Peyer's patch (tissue), 4 donors: ENCODE data around the gene PASK. TPM values are rescaled to one million over a fixed set of nuclear protein-coding genes. Genes with fewer than 3 reads are reported as not detected.

ENCODE experiments used
- DNase-seq, 3 donors: peaks; one replicate each; pipeline ENCODE4 v3.0.0-alpha.2; 2017 to 2019
- H3K27ac ChIP-seq, 4 donors: fragments of 200-600 bp; sonication (generic); one replicate each; pipeline ENCODE4 v1.5.1; 2016 to 2019
- H3K27me3 ChIP-seq, 2 donors: fragments of 200-600 bp; sonication (generic); one replicate each; pipeline ENCODE4 v1.5.1; 2019
- H3K36me3 ChIP-seq, 3 donors: fragments of 200-600 bp; sonication (generic); one replicate each; pipeline ENCODE4 v1.5.1; 2016 to 2019
- H3K4me1 ChIP-seq, 4 donors: fragments of 200-600 bp; sonication (generic); one replicate each; pipeline ENCODE4 v1.5.1; 2016 to 2019
- H3K4me3 ChIP-seq, 4 donors: fragments of 200-600 bp; sonication (generic); 1 replicate in 3 of 4; 2 replicates in 1 of 4; pipeline ENCODE4 v1.5.1; 2016 to 2019; ENCODE audit warnings: mild to moderate bottlenecking in 1 of 4
- H3K9me3 ChIP-seq, 4 donors: fragments of 200-600 bp; sonication (generic); one replicate each; pipeline ENCODE4 v1.5.1; 2016 to 2019; ENCODE audit warnings: mild to moderate bottlenecking in 1 of 4
- POLR2A ChIP-seq, 2 donors: fragments of 450-650 bp; IDR thresholded peaks; one replicate each; pipeline ENCODE4 v1.5.1; 2017; ENCODE audit warnings: antibody characterized with exemption in 2 of 2, mild to moderate bottlenecking in 2 of 2, moderate library complexity in 2 of 2
- total RNA-seq, 4 donors: library from RNA; depleted of rRNA; stranded (reverse); fragments of >200 nt; gene quantifications; one replicate each; pipeline ENCODE4 v1.1.0, GENCODE V29; 2016
- TF ChIP-seq, protein P1 (sequence below), 6 experiments: fragments of 450-650 bp in 4 of 6; fragments of 200-600 bp in 2 of 6; sonication (generic) in 1 of 6; IDR thresholded peaks; one replicate each; pipeline ENCODE4 v1.5.1; 2017 to 2019; ENCODE audit warnings: antibody characterized with exemption in 6 of 6, mild to moderate bottlenecking in 3 of 6, moderate library complexity in 1 of 6

Gene PASK
- total RNA-seq, 4 donors from 2014 or later, result 12.1 to 790 (median 26.7) TPM

DNA sequence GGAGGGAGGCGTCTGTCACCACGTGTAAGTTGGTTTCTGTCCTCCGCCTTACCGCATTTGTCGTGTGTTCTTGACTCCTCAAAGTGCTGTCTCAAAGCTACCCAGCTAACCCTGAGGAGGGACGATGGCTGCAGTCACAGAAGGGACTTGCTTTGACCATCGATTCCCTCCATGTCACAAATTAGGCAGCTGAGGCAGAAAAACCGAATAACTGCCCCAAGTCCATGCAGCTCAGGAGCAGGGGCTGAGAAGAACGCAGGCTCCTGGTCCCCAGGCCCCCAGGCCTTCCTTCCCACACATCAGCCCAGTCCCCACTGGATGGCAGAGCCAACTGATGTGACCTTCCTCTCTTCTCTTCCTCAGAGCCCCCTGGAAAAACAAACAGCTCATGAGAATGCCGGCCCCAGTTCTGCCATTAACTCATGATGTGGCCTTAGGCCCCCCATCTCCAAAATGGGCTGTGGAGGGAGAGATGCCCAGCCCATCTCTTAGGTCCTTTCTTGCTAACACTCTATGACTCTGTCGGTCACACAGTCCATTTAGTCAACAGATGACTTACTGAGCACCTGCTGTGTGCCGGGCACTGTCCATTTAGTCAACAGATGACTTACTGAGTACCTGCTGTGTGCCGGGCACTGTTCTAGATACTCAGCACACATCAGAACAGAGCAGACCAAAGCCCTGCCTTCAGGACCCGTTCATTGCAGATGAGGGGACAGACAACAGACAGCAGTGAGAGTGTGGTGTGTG lies 66.8 kb downstream of the PASK start:
- DNase-seq, result peak in 1 of 3 donors; percentile 36
- TF ChIP-seq, protein P1, sequence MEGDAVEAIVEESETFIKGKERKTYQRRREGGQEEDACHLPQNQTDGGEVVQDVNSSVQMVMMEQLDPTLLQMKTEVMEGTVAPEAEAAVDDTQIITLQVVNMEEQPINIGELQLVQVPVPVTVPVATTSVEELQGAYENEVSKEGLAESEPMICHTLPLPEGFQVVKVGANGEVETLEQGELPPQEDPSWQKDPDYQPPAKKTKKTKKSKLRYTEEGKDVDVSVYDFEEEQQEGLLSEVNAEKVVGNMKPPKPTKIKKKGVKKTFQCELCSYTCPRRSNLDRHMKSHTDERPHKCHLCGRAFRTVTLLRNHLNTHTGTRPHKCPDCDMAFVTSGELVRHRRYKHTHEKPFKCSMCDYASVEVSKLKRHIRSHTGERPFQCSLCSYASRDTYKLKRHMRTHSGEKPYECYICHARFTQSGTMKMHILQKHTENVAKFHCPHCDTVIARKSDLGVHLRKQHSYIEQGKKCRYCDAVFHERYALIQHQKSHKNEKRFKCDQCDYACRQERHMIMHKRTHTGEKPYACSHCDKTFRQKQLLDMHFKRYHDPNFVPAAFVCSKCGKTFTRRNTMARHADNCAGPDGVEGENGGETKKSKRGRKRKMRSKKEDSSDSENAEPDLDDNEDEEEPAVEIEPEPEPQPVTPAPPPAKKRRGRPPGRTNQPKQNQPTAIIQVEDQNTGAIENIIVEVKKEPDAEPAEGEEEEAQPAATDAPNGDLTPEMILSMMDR (IDR thresholded peaks at IDR 0.05), result no peak
- no peak for TF ChIP-seq POLR2A (IDR thresholded peaks at IDR 0.05)
- Histone ChIP-seq H3K36me3 (peaks cover 0 to 22% (median 0%) of the 10 kb centered on the region in 3 donors), H3K4me1 (no peaks in the 10 kb centered on the region), H3K4me3 (no peak overlapping the region), H3K27ac (no peak overlapping the region), H3K9me3 (no peaks in the 10 kb centered on the region), H3K27me3 (no peaks in the 10 kb centered on the region)

DNA sequence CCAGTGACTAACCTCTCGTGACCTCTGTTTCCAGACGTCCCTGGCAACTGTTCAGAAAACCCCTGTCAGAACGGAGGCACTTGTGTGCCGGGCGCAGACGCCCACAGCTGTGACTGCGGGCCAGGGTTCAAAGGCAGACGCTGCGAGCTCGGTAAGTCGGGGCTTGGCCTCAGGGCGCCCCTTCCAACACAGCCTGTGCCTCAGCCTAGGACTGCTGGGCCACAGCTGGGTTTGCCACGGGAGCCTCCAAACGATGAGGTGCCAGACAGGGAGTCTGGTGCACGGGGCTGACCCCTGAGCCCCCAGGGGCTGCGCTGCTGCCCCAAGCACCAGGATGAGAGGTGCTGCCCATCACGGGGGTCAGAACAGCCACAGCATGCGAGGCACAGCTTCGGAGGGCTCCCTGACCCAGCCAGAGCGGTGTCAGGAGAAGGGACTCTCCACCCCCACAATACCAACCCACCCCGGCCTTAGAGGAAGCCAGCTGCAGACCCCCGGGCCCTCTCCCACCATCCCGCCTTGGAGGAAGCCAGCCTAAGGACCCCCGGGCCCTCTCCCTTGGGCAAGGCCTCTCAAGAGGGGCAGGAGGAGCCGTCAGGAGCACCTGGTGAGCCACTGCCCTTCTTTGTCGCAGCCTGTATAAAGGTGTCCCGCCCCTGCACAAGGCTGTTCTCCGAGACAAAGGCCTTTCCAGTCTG lies 67.5 kb downstream of the PASK start:
- no peak for TF ChIP-seq POLR2A (IDR thresholded peaks at IDR 0.05)
- TF ChIP-seq, protein P1 (IDR thresholded peaks at IDR 0.05), result no peak
- no peak overlapping the region for H3K27ac ChIP-seq
- H3K4me1 ChIP-seq, result no peaks in the 10 kb centered on the region
- peaks cover 0 to 15% (median 0%) of the 10 kb centered on the region in 3 donors for H3K36me3 ChIP-seq
- H3K27me3 ChIP-seq, result no peaks in the 10 kb centered on the region
- no peak overlapping the region for H3K4me3 ChIP-seq
- DNase-seq, result peak in 2 of 3 donors; percentile 46
- no peaks in the 10 kb centered on the region for H3K9me3 ChIP-seq

GRCh38 chr2:241081190-241081642 lies 68.1 kb downstream of the PASK start:
- Histone ChIP-seq H3K9me3 (no peaks in the 10 kb centered on the region), H3K27me3 (no peaks in the 10 kb centered on the region), H3K4me1 (no peaks in the 10 kb centered on the region), H3K36me3 (peaks cover 0 to 9% (median 0%) of the 10 kb centered on the region in 3 donors), H3K27ac (no peak overlapping the region), H3K4me3 (no peak overlapping the region)
- TF ChIP-seq POLR2A (IDR thresholded peaks at IDR 0.05), result no peak
- TF ChIP-seq, protein P1 (IDR thresholded peaks at IDR 0.05), result no peak
- no peak for DNase-seq

GRCh38 chr2:241080405-241081189 lies 68.7 kb downstream of the PASK start:
- H3K27ac ChIP-seq, result no peak overlapping the region
- no peaks in the 10 kb centered on the region for H3K9me3 ChIP-seq
- H3K36me3 ChIP-seq, result peaks cover 0 to 5% (median 0%) of the 10 kb centered on the region in 3 donors
- no peak for TF ChIP-seq POLR2A (IDR thresholded peaks at IDR 0.05)
- TF ChIP-seq, protein P1 (IDR thresholded peaks at IDR 0.05), result no peak
- H3K27me3 ChIP-seq, result no peaks in the 10 kb centered on the region
- H3K4me3 ChIP-seq, result no peak overlapping the region
- H3K4me1 ChIP-seq, result no peaks in the 10 kb centered on the region
- DNase-seq, result no peak

DNA sequence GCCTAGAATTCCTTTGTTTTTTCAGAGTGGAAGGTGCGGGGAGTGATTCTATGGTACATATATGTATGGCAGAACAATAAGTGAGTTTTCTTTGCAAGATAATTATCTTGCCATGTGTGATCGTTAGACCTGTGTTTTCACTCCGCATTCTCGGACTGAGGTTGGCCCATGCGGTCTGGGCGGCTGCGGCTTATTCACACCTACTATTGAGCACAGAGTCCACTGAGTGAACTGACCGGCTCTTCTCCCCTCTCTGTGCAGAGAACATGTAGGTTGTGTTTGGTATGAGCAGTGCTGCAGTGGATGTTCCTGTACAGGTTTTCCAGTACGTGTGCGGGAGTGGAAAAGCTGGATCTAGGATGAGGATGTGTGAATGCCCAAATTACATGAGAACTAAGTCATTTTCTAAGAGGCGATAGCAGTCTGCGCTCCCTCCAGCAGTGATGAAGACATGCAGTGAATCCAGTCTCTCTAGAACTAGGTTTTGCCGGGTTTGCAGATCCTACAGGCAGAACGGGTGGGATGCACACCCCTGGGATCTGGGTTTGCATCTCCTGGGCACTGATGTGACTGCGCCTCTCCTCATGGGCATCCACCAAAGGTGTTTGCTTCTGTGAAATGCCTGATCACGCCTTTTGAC lies 74.3 kb downstream of the PASK start:
- DNase-seq, result no peak
- Histone ChIP-seq H3K9me3 (no peaks in the 10 kb centered on the region), H3K4me1 (no peaks in the 10 kb centered on the region), H3K4me3 (no peak overlapping the region), H3K27ac (no peak overlapping the region), H3K27me3 (no peaks in the 10 kb centered on the region), H3K36me3 (peaks cover 0 to 34% (median 0%) of the 10 kb centered on the region in 3 donors)
- TF ChIP-seq, protein P1 (IDR thresholded peaks at IDR 0.05), result no peak
- TF ChIP-seq POLR2A (IDR thresholded peaks at IDR 0.05), result no peak
